ENCODE results near the gene CD300E. TPM values are rescaled to one million over a fixed set of nuclear protein-coding genes. Genes with fewer than 3 reads are reported as not detected.

The CD300E gene
- total and polyA plus RNA-seq, 2 of the 4 experiments (the other 2 are of a cell fraction), result not detected

DNA sequence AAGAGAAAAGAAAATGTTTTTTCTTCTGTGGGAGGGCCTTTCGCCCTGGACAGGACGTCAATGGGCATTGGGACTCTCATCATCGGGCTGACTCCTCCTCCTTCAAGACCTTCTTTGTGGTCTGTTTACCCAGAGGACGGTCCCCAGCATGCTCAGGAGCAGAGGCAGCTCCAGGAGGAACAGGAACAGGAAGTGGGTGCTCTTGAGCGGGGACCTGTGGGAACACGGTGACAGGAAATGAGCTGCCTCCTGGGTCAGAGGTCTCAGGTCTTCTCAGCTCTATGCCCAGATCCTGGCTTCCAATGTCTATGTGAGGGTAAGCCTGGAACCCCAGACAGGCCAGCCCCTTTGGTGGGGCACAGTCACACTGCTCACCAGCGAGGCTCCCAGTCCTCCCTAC lies 43.6 kb downstream of the CD300E start:
- H3K27me3 ChIP-seq (ENCODE audit: control insufficient read depth, insufficient read depth, low read length), result no peaks in the 10 kb centered on the region
- H3K9me3 ChIP-seq (ENCODE audit: control insufficient read depth, insufficient read depth, low read length), result peaks cover 23% of the 10 kb centered on the region
- no peaks in the 10 kb centered on the region for H3K4me1 ChIP-seq (ENCODE audit: control insufficient read depth, insufficient read depth, low read length)
- in situ Hi-C loops (cut with MboI; ENCODE audit: low sequenced_read_pairs), result no loop called here
- ATAC-seq (ENCODE audit: low read depth) (no peak), DNase-seq (no peak)
- no peak overlapping the region for H2BK120ac ChIP-seq (ENCODE audit: low read depth, low read length)
- H3K4me2 ChIP-seq (ENCODE audit: low read depth, low read length), result no peak overlapping the region
- ChIA-PET CTCF (no interaction called here), POLR2A (ENCODE audit: unreplicated experiment) (no interaction called here)
- H2AK9ac ChIP-seq (replicated peaks; ENCODE audit: low read depth, low read length, poor library complexity), result no peak overlapping the region
- no peak overlapping the region for H3K4me3 ChIP-seq (ENCODE audit: insufficient read depth, low read depth, low read length)
- no peak overlapping the region for H3K18ac ChIP-seq (ENCODE audit: low read depth, low read length)
- no peak overlapping the region for H3K4ac ChIP-seq (ENCODE audit: low read depth, low read length)
- no peak overlapping the region for H2BK5ac ChIP-seq (ENCODE audit: low read depth, low read length, poor library complexity, severe bottlenecking)
- H3K27ac ChIP-seq (ENCODE audit: insufficient read depth, low read length), result no peak overlapping the region
- no peak for TF ChIP-seq MXI1 (IDR thresholded peaks at IDR 0.05; ENCODE audit: borderline replicate concordance, low read depth, low read length)
- TF ChIP-seq MAZ (IDR thresholded peaks at IDR 0.05; ENCODE audit: borderline replicate concordance, low read depth, low read length), result no peak
- TF ChIP-seq CHD1 (IDR thresholded peaks at IDR 0.05; ENCODE audit: low read depth, low read length), result no peak
- no peak for TF ChIP-seq CEBPB (IDR thresholded peaks at IDR 0.05; ENCODE audit: low read depth, low read length)
- H3K9me1 ChIP-seq (ENCODE audit: insufficient read depth, low read length), result no peaks in the 10 kb centered on the region
- H3K79me1 ChIP-seq (ENCODE audit: low read depth in 1 of 2, low read length in 2 of 2), result no peaks in the 10 kb centered on the region
- WGBS, 2 experiments (ENCODE audit: extremely low coverage in 2 of 2, insufficient read length in 1 of 2), result 0% methylated on average over 1 of the region's 7 CpGs; no CpG with 5 or more reads in 1 of the 2 experiments
- dilution Hi-C loops (cut with HindIII; ENCODE audit: low sequenced_read_pairs, unreplicated experiment), result no loop called here
- H3K23ac ChIP-seq (ENCODE audit: low read depth, low read length), result no peak overlapping the region
- H2BK20ac ChIP-seq (ENCODE audit: low read depth, low read length), result no peak overlapping the region
- H4K91ac ChIP-seq (ENCODE audit: insufficient read depth, low read depth, low read length), result no peak overlapping the region
- no peak overlapping the region for H3K9ac ChIP-seq (ENCODE audit: low read depth, low read length)
- no peak overlapping the region for H4K8ac ChIP-seq (ENCODE audit: low read depth in 2 of 2, low read length in 2 of 2)
- H3K14ac ChIP-seq (replicated peaks; ENCODE audit: low read depth, low read length), result no peak overlapping the region
- H2BK15ac ChIP-seq (ENCODE audit: low read depth, low read length), result no peak overlapping the region
- H4K20me1 ChIP-seq (ENCODE audit: insufficient read depth, low read length), result no peaks in the 10 kb centered on the region
- BruUV-seq (replicated peaks), result no TSS peak
- no peak overlapping the region for H2AK5ac ChIP-seq (ENCODE audit: low read depth, low read length)
- no peak overlapping the region for H2AFZ ChIP-seq (replicated peaks; ENCODE audit: low read length, poor library complexity)
- H3K36me3 ChIP-seq (ENCODE audit: control insufficient read depth, insufficient read depth, low read length), result no peaks in the 10 kb centered on the region
- H4K5ac ChIP-seq (ENCODE audit: low read depth, low read length), result no peak overlapping the region
- no peak overlapping the region for H3K56ac ChIP-seq (ENCODE audit: extremely low read depth, insufficient read depth, low read length)
- intact Hi-C loops (cut with micrococcal nuclease), result no loop called here
